Putamen (tissue), 1 donor: ENCODE measurements around the gene ZBTB20.
A peak's percentile ranks its signal among the peaks of the same experiment; 100 is the strongest.

Experiments
- DNase-seq: peaks from one replicate; pipeline ENCODE4 v3.0.0-alpha.2; 2016; ENCODE audit warnings: low spot score

Gene ZBTB20

GRCh38 chr3:114519415-114519814 lies 627.7 kb downstream of the ZBTB20 start:
- no peak for DNase-seq

GRCh38 chr3:114518206-114518808 lies 628.8 kb downstream of the ZBTB20 start:
- no peak for DNase-seq

- DNase-seq, result no peak
These were observed 636.9 kb downstream of the ZBTB20 start for GRCh38 chr3:114510201-114510600.

GRCh38 chr3:114509756-114510155 lies 637.3 kb downstream of the ZBTB20 start:
- no peak for DNase-seq

- DNase-seq, result no peak
These were observed 638.1 kb downstream of the ZBTB20 start for GRCh38 chr3:114508976-114509375.

- DNase-seq, result no peak
These were observed 638.9 kb downstream of the ZBTB20 start for GRCh38 chr3:114508208-114508607.

- no peak for DNase-seq
These were observed 640.3 kb downstream of the ZBTB20 start for GRCh38 chr3:114506591-114507300.

GRCh38 chr3:114504941-114505628 lies 642.0 kb downstream of the ZBTB20 start:
- DNase-seq, result peak; percentile 58

- no peak for DNase-seq
These were observed 644.9 kb downstream of the ZBTB20 start for GRCh38 chr3:114502204-114502603.

GRCh38 chr3:114499976-114500375 lies 647.1 kb downstream of the ZBTB20 start:
- no peak for DNase-seq

- DNase-seq, result peak; percentile 69
These were observed 648.3 kb downstream of the ZBTB20 start for GRCh38 chr3:114498539-114499370.

GRCh38 chr3:114496874-114497273 lies 650.2 kb downstream of the ZBTB20 start:
- DNase-seq, result no peak

GRCh38 chr3:114496466-114496865 lies 650.6 kb downstream of the ZBTB20 start:
- DNase-seq, result no peak

GRCh38 chr3:114496021-114496434 lies 651.1 kb downstream of the ZBTB20 start:
- no peak for DNase-seq

GRCh38 chr3:114494498-114494897 lies 652.6 kb downstream of the ZBTB20 start:
- no peak for DNase-seq

- no peak for DNase-seq
These were observed 656.3 kb downstream of the ZBTB20 start for GRCh38 chr3:114490829-114491228.

- DNase-seq, result no peak
These were observed 659.6 kb downstream of the ZBTB20 start for GRCh38 chr3:114487502-114487901.

GRCh38 chr3:114484919-114485318 lies 662.2 kb downstream of the ZBTB20 start:
- no peak for DNase-seq

GRCh38 chr3:114481113-114481512 lies 666.0 kb downstream of the ZBTB20 start:
- no peak for DNase-seq

- no peak for DNase-seq
These were observed 666.6 kb downstream of the ZBTB20 start for GRCh38 chr3:114480442-114480841.

- DNase-seq, result no peak
These were observed 668.3 kb downstream of the ZBTB20 start for GRCh38 chr3:114478801-114479200.

GRCh38 chr3:114476511-114476910 lies 670.6 kb downstream of the ZBTB20 start:
- no peak for DNase-seq
